ENCODE data around the gene DPM3.

DPM3 gene

DNA sequence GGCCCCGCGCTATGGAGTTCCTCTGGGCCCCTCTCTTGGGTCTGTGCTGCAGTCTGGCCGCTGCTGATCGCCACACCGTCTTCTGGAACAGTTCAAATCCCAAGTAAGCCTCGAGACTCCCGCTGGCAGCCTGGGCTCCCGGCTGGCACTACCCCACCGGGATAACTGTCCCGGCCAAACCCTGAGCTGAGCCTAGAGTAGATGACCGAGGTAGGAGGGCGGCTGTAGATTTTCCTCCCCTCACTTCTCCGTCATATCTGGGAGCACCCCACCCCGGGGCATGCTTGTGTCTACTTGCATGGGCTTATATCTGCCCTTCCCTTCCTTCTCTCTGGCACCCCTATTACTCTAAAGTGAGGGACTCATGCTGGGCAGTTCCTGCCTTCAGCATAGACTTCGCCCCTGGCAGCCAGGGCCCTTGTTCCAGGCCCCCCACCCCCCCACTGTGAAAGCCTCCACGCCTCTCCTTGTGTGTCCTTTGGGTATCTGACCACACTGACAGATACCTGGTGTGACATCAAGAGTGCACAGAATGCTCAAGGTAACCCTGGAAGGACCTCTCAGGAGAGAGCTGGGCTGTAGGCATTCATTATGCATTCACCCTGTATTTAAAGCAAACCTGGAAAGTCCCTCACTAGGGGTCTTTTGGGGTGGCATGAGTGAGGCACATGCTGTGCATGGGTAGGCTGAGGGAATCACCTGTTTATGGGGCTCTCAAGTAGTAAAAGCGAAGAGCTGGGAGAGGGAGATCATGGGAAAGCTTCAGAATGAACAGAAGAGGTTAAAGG is 12.2 kb downstream of the DPM3 start:
- Histone ChIP-seq H2AFZ (ENCODE audit: low read length) (peak overlapping the region; percentile 71), H3F3A (ENCODE audit: low read depth) (no peaks in the 10 kb centered on the region), H3K36me3 (ENCODE audit: insufficient read depth, low read length) (no peaks in the 10 kb centered on the region), H3K4me2 (ENCODE audit: low read depth, low read length, poor library complexity, severe bottlenecking) (peak overlapping the region; percentile 74), H3K27me3 (ENCODE audit: insufficient read depth, low read length, poor library complexity, severe bottlenecking) (peaks cover 19% of the 10 kb centered on the region), H3K9me3 (ENCODE audit: insufficient read depth, low read depth, low read length) (no peaks in the 10 kb centered on the region), H3K79me2 (ENCODE audit: insufficient read depth, low read length) (no peaks in the 10 kb centered on the region), H3K4me1 (ENCODE audit: insufficient read depth, low read length, poor library complexity, severe bottlenecking) (peaks cover 25% of the 10 kb centered on the region), H3K4me3 (ENCODE audit: low read length, poor library complexity, severe bottlenecking) (peak overlapping the region; percentile 67), H3K9ac (ENCODE audit: low read depth, low read length, poor library complexity, severe bottlenecking) (peak overlapping the region; percentile 47), H3K9me2 (replicated peaks; ENCODE audit: low read depth, low read length) (no peaks in the 10 kb centered on the region), H4K20me1 (ENCODE audit: insufficient read depth, low read length, poor library complexity, severe bottlenecking) (no peaks in the 10 kb centered on the region)
- no peak for TF ChIP-seq EZH2phosphoT487 (IDR thresholded peaks at IDR 0.05; ENCODE audit: borderline replicate concordance)
- TF ChIP-seq, protein P1, sequence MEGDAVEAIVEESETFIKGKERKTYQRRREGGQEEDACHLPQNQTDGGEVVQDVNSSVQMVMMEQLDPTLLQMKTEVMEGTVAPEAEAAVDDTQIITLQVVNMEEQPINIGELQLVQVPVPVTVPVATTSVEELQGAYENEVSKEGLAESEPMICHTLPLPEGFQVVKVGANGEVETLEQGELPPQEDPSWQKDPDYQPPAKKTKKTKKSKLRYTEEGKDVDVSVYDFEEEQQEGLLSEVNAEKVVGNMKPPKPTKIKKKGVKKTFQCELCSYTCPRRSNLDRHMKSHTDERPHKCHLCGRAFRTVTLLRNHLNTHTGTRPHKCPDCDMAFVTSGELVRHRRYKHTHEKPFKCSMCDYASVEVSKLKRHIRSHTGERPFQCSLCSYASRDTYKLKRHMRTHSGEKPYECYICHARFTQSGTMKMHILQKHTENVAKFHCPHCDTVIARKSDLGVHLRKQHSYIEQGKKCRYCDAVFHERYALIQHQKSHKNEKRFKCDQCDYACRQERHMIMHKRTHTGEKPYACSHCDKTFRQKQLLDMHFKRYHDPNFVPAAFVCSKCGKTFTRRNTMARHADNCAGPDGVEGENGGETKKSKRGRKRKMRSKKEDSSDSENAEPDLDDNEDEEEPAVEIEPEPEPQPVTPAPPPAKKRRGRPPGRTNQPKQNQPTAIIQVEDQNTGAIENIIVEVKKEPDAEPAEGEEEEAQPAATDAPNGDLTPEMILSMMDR (conservative IDR thresholded peaks at IDR 0.05; ENCODE audit: low read length): no peak

DNA sequence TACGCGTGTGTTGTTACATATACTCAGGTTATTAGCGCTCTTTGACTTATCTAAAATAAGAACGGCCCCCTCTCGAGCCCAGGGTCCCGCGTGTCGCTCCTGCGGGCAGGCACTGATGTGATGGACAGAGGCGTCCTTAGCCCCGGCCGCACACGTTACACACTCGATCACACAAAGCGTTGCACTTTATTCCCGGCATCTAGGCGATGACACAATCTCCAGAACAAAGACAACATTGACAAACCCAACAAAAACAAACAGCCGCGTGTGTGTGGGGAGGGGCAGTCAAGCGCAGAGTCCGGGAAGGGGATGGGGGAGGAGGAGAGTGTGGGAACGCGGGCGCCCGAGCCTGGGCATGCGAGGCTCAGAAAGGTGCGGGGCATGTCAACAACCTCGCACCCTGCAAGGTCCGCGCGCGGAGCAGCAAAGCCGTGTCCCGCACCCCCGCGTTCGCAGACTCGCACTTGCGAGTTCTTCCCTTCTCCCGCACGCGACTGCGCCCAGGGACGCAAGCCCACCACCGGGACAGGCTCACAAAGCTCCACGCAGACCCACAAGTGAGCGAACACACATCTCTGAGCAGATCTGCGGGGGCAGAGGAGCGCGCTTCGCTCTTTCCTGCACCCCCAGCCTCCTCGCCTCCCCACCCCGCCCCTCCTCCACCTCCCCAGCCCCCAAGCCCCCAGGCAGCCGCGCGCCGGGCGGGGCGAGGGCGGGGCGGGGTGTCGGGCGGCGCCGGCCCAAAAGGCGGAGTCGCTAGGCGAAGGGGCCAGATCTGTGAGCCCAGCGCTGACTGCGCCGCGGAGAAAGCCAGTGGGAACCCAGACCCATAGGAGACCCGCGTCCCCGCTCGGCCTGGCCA is 13.0 kb downstream of the DPM3 start, which contains the start of gene EFNA1:
Gene EFNA1, plus strand, starts transcription at position 772 of the 862 bp plus-strand sequence. CDS start 102 bp downstream, outside the sequence.
- H3K79me2 ChIP-seq (ENCODE audit: insufficient read depth, low read length): no peaks in the 10 kb centered on the region
- no peaks in the 10 kb centered on the region for H3K36me3 ChIP-seq (ENCODE audit: insufficient read depth, low read length)
- peak within 1 kb of the TSS; percentile 47 for H3K9ac ChIP-seq (ENCODE audit: low read depth, low read length, poor library complexity, severe bottlenecking)
- H3K4me3 ChIP-seq (ENCODE audit: low read length, poor library complexity, severe bottlenecking): peak within 1 kb of the TSS; percentile 67
- peaks cover 19% of the 10 kb centered on the region for H3K27me3 ChIP-seq (ENCODE audit: insufficient read depth, low read length, poor library complexity, severe bottlenecking)
- no peak for TF ChIP-seq EZH2phosphoT487 (IDR thresholded peaks at IDR 0.05; ENCODE audit: borderline replicate concordance)
- TF ChIP-seq, protein P1 (conservative IDR thresholded peaks at IDR 0.05; ENCODE audit: low read length): no peak
- no peaks in the 10 kb centered on the region for H3F3A ChIP-seq (ENCODE audit: low read depth)
- no peaks in the 10 kb centered on the region for H4K20me1 ChIP-seq (ENCODE audit: insufficient read depth, low read length, poor library complexity, severe bottlenecking)
- H3K9me3 ChIP-seq (ENCODE audit: insufficient read depth, low read depth, low read length): no peaks in the 10 kb centered on the region
- peak within 1 kb of the TSS; percentile 71 for H2AFZ ChIP-seq (ENCODE audit: low read length)
- H3K4me1 ChIP-seq (ENCODE audit: insufficient read depth, low read length, poor library complexity, severe bottlenecking): peaks cover 25% of the 10 kb centered on the region
- peak within 1 kb of the TSS; percentile 74 for H3K4me2 ChIP-seq (ENCODE audit: low read depth, low read length, poor library complexity, severe bottlenecking)
- H3K9me2 ChIP-seq (replicated peaks; ENCODE audit: low read depth, low read length): no peaks in the 10 kb centered on the region

DNA sequence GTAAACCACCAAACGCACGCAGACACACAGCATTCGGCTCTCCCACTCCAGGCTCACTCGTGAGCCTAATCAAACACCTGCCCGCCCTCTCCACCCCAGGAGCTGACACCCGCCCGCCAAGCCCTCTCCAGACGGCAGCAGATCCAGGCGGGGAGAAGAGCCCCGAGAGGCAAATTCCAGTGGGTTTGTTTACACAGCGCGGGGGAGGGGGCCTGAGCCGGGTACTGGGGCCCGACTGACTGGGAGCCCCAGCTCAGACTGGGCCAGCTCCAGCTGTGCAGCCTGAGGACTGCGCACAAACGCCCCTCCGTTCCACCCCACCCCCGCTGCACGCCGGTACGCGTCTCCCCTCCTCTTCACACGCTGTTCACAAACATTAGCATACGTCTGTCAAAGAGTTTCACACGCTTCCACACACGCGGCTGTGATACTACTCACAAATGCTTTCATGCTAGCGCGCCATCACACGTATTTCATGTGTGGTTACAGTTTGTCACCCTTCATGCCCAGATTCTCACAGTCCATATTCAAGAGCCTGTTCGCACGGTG is 13.7 kb downstream of the DPM3 start:
- H3K9me3 ChIP-seq (ENCODE audit: insufficient read depth, low read depth, low read length): no peaks in the 10 kb centered on the region
- H3K9me2 ChIP-seq (replicated peaks; ENCODE audit: low read depth, low read length): no peaks in the 10 kb centered on the region
- H3K4me1 ChIP-seq (ENCODE audit: insufficient read depth, low read length, poor library complexity, severe bottlenecking): peaks cover 25% of the 10 kb centered on the region
- H3K27me3 ChIP-seq (ENCODE audit: insufficient read depth, low read length, poor library complexity, severe bottlenecking): peaks cover 19% of the 10 kb centered on the region
- no peaks in the 10 kb centered on the region for H3K36me3 ChIP-seq (ENCODE audit: insufficient read depth, low read length)
- H2AFZ ChIP-seq (ENCODE audit: low read length): peak overlapping the region; percentile 71; the same call in 1 of the 2 replicates
- H3F3A ChIP-seq (ENCODE audit: low read depth): no peaks in the 10 kb centered on the region
- peak overlapping the region; percentile 67 for H3K4me3 ChIP-seq (ENCODE audit: low read length, poor library complexity, severe bottlenecking)
- H4K20me1 ChIP-seq (ENCODE audit: insufficient read depth, low read length, poor library complexity, severe bottlenecking): no peaks in the 10 kb centered on the region
- H3K9ac ChIP-seq (ENCODE audit: low read depth, low read length, poor library complexity, severe bottlenecking): no peak overlapping the region
- peak overlapping the region; percentile 74 for H3K4me2 ChIP-seq (ENCODE audit: low read depth, low read length, poor library complexity, severe bottlenecking)
- TF ChIP-seq, protein P1 (conservative IDR thresholded peaks at IDR 0.05; ENCODE audit: low read length): no peak
- no peak for TF ChIP-seq EZH2phosphoT487 (IDR thresholded peaks at IDR 0.05; ENCODE audit: borderline replicate concordance)
- no peaks in the 10 kb centered on the region for H3K79me2 ChIP-seq (ENCODE audit: insufficient read depth, low read length)
